ENCODE measurements around the gene TRAF6. TPM values are rescaled to one million over a fixed set of nuclear protein-coding genes. Genes with fewer than 3 reads are reported as not detected.

TRAF6 gene
- polyA plus RNA-seq, 1 of the 3 experiments (the other 2 are of a cell fraction), result 4.3 TPM

DNA sequence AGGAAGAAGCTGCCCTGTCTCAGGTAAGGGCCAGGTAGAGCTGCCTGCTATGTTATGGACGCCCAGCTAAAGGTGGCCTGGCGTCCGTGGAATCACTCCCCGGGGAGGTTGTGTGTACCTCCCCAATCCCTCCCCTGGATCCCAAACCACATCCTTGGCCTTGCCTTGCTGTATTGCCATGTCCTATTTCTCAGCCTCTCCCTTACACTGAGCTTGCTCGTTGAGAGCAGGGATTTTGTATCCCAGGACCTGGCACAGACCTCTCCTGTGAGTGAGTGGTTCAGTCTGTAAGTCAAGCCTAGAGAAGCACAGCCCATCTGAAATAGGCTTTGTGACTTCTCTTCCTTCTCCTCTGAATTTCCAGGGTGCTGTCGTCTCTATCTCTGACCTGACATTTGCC is 53.9 kb downstream of the TRAF6 start (continued):
- TF ChIP-seq, protein P1, sequence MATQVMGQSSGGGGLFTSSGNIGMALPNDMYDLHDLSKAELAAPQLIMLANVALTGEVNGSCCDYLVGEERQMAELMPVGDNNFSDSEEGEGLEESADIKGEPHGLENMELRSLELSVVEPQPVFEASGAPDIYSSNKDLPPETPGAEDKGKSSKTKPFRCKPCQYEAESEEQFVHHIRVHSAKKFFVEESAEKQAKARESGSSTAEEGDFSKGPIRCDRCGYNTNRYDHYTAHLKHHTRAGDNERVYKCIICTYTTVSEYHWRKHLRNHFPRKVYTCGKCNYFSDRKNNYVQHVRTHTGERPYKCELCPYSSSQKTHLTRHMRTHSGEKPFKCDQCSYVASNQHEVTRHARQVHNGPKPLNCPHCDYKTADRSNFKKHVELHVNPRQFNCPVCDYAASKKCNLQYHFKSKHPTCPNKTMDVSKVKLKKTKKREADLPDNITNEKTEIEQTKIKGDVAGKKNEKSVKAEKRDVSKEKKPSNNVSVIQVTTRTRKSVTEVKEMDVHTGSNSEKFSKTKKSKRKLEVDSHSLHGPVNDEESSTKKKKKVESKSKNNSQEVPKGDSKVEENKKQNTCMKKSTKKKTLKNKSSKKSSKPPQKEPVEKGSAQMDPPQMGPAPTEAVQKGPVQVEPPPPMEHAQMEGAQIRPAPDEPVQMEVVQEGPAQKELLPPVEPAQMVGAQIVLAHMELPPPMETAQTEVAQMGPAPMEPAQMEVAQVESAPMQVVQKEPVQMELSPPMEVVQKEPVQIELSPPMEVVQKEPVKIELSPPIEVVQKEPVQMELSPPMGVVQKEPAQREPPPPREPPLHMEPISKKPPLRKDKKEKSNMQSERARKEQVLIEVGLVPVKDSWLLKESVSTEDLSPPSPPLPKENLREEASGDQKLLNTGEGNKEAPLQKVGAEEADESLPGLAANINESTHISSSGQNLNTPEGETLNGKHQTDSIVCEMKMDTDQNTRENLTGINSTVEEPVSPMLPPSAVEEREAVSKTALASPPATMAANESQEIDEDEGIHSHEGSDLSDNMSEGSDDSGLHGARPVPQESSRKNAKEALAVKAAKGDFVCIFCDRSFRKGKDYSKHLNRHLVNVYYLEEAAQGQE (IDR thresholded peaks at IDR 0.05; ENCODE audit: low read depth, low read length), result no peak
- TF ChIP-seq RCOR1 (IDR thresholded peaks at IDR 0.05; ENCODE audit: low read length) (no peak), SIN3A (IDR thresholded peaks at IDR 0.05; ENCODE audit: borderline replicate concordance, low read depth, low read length) (no peak), SMC3 (IDR thresholded peaks at IDR 0.05; ENCODE audit: low read depth, low read length) (no peak), GATA2 (CRISPR knock-in tag; IDR thresholded peaks at IDR 0.05) (no peak), CHD2 (IDR thresholded peaks at IDR 0.05; ENCODE audit: low read length, partially characterized antibody) (no peak), EZH2phosphoT487 (IDR thresholded peaks at IDR 0.05; ENCODE audit: borderline replicate concordance, low read depth) (no peak), FOXM1 (IDR thresholded peaks at IDR 0.05; ENCODE audit: low read depth) (no peak), RAD21 (IDR thresholded peaks at IDR 0.05; ENCODE audit: low read length) (no peak), YY1 (IDR thresholded peaks at IDR 0.05; ENCODE audit: low read depth) (no peak)
- TF ChIP-seq, protein P2, sequence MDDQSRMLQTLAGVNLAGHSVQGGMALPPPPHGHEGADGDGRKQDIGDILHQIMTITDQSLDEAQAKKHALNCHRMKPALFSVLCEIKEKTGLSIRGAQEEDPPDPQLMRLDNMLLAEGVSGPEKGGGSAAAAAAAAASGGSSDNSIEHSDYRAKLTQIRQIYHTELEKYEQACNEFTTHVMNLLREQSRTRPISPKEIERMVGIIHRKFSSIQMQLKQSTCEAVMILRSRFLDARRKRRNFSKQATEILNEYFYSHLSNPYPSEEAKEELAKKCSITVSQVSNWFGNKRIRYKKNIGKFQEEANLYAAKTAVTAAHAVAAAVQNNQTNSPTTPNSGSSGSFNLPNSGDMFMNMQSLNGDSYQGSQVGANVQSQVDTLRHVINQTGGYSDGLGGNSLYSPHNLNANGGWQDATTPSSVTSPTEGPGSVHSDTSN (IDR thresholded peaks at IDR 0.05), result no peak
- TF ChIP-seq, protein P3, sequence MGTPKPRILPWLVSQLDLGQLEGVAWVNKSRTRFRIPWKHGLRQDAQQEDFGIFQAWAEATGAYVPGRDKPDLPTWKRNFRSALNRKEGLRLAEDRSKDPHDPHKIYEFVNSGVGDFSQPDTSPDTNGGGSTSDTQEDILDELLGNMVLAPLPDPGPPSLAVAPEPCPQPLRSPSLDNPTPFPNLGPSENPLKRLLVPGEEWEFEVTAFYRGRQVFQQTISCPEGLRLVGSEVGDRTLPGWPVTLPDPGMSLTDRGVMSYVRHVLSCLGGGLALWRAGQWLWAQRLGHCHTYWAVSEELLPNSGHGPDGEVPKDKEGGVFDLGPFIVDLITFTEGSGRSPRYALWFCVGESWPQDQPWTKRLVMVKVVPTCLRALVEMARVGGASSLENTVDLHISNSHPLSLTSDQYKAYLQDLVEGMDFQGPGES (IDR thresholded peaks at IDR 0.05; ENCODE audit: low read depth, low read length), result no peak

DNA sequence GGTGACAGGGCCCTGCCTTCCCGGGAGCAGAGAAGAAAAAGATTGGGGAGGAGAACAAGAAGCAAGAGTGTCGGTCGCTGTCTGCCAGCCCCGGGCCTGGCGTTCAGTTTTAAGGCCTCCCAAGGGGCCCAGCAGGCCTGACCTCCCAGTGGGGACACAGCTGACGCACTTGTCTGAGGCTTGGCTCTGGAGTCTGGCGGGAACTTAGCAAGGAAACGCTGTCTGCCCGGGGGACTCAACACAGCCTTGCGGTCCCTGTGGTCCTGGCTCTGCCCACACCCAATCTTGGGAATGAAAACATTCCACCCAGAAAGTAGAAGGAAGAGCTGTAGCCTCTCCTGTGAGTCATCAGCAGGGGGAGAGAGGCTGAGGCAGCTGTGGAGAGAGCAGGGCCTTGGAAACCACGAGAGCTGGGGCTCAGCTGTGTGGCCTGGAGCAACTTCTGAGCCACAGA is 54.4 kb downstream of the TRAF6 start:
- WGBS (ENCODE audit: low lambda C conversion rate), result 55% methylated on average over 7 of the region's 11 CpGs
- Histone ChIP-seq H3K27ac (ENCODE audit: low read depth in 2 of 2, low read length in 1 of 2) (peak overlapping the region; percentile 28 to 86; a peak in 3 of 4 replicates), H3K36me3 (replicated peaks in 1 of 2; ENCODE audit: control insufficient read depth in 1 of 2, insufficient read depth in 2 of 2, low read length in 1 of 2) (no peaks in the 10 kb centered on the region), H3K79me2 (ENCODE audit: insufficient read depth) (no peaks in the 10 kb centered on the region), H3F3A (replicated peaks; ENCODE audit: insufficient read depth) (peaks cover 4% of the 10 kb centered on the region), H3K4me2 (peak overlapping the region; percentile 10; the same call in 1 of the 2 replicates), H3K9me3 (no peaks in the 10 kb centered on the region), H3K9me2 (no peaks in the 10 kb centered on the region), H3K4me3 (ENCODE audit: low read depth in 2 of 2, low read length in 1 of 2) (no peak overlapping the region), H2AFZ (ENCODE audit: low read depth) (peak overlapping the region; percentile 81), H3K27me3 (ENCODE audit: insufficient read depth) (no peaks in the 10 kb centered on the region), H4K20me1 (ENCODE audit: insufficient read depth) (no peaks in the 10 kb centered on the region), H3K9ac (peak overlapping the region; percentile 58; the same call in 1 of the 2 replicates), H3K4me1 (ENCODE audit: control insufficient read depth in 1 of 2, insufficient read depth in 2 of 2, low read depth in 1 of 2, low read length in 1 of 2) (peaks cover 7 to 39% of the 10 kb centered on the region in 2 experiments)
- peak; percentile 35 for DNase-seq
- ChIA-PET POLR2A (no interaction called here), CTCF (interaction anchor here (0.8 to 1.4 kb wide), 5 partner anchors 17 to 1869 kb away, joined by 3 to 7 read pairs (median 3); no protein-coding TSS in a partner anchor)
- TF ChIP-seq FOXJ3 (CRISPR knock-in tag; IDR thresholded peaks at IDR 0.05) (no peak), NRF1 (IDR thresholded peaks at IDR 0.05; ENCODE audit: low read depth, low read length) (no peak), ELF1 (IDR thresholded peaks at IDR 0.05) (no peak), TCF12 (IDR thresholded peaks at IDR 0.05) (peak; percentile 81), NFIC (IDR thresholded peaks at IDR 0.05; ENCODE audit: borderline replicate concordance) (peak; percentile 26), CHD2 (IDR thresholded peaks at IDR 0.05; ENCODE audit: low read length, partially characterized antibody) (no peak), EP300 (IDR thresholded peaks at IDR 0.05; ENCODE audit: borderline replicate concordance in 1 of 2, low read depth in 1 of 2, low read length in 1 of 2) (peak in 1 of 2 experiments; percentile 44; a peak in 1 of 4 replicates), JUND (IDR thresholded peaks at IDR 0.05) (peak; percentile 86), FOXM1 (IDR thresholded peaks at IDR 0.05; ENCODE audit: low read depth) (no peak), GATA2 (CRISPR knock-in tag; IDR thresholded peaks at IDR 0.05) (no peak), MXI1 (IDR thresholded peaks at IDR 0.05; ENCODE audit: low read depth, low read length) (no peak), RAD21 (IDR thresholded peaks at IDR 0.05; ENCODE audit: low read length) (no peak), FOSL2 (IDR thresholded peaks at IDR 0.05; ENCODE audit: borderline replicate concordance, low read depth) (peak; percentile 82), SMC3 (IDR thresholded peaks at IDR 0.05; ENCODE audit: low read depth, low read length) (no peak)
- TF ChIP-seq, protein P4, sequence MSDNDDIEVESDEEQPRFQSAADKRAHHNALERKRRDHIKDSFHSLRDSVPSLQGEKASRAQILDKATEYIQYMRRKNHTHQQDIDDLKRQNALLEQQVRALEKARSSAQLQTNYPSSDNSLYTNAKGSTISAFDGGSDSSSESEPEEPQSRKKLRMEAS (IDR thresholded peaks at IDR 0.05; ENCODE audit: low read depth), result 0 out of 2 replicates have a peak, but pooled peaks have one; percentile 23
- TF ChIP-seq, protein P5, sequence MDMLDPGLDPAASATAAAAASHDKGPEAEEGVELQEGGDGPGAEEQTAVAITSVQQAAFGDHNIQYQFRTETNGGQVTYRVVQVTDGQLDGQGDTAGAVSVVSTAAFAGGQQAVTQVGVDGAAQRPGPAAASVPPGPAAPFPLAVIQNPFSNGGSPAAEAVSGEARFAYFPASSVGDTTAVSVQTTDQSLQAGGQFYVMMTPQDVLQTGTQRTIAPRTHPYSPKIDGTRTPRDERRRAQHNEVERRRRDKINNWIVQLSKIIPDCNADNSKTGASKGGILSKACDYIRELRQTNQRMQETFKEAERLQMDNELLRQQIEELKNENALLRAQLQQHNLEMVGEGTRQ (IDR thresholded peaks at IDR 0.05; ENCODE audit: borderline replicate concordance, low read depth, low read length), result no peak
- TF ChIP-seq, protein P2 (IDR thresholded peaks at IDR 0.05), result peak; percentile 26; the same call in 1 of the 2 replicates

Measured in SK-N-SH (cell line).